H9 (cell line): ENCODE data around the gene ABHD15. TPM values are rescaled to one million over a fixed set of nuclear protein-coding genes. Genes with fewer than 3 reads are reported as not detected.

ENCODE experiments used
- DNase-seq: peaks from one replicate; pipeline ENCODE4 v3.0.0-alpha.2; 2017
- H2AFZ ChIP-seq: one replicate; pipeline ENCODE4 v1.6.1; 2013; ENCODE audit warnings: mild to moderate bottlenecking, low read length, control low read depth, moderate library complexity
- H2AK5ac ChIP-seq: 2 replicates; pipeline ENCODE4 v1.6.1; 2013; ENCODE audit warnings: low read length, control low read depth, mixed read lengths; ENCODE audit not compliant: insufficient read length
- H2BK120ac ChIP-seq: one replicate; pipeline ENCODE4 v1.6.1; 2013; ENCODE audit warnings: low read depth, mild to moderate bottlenecking, low read length, control low read depth, inconsistent platforms; ENCODE audit not compliant: poor library complexity, severe bottlenecking
- H2BK12ac ChIP-seq: 2 replicates; pipeline ENCODE4 v1.6.1; 2013; ENCODE audit warnings: low read length, control low read depth, mixed read lengths, low read depth; ENCODE audit not compliant: insufficient read length
- H2BK15ac ChIP-seq: 2 replicates; pipeline ENCODE4 v1.6.1; 2013; ENCODE audit warnings: low read depth, low read length, control low read depth
- H2BK20ac ChIP-seq: one replicate; pipeline ENCODE4 v1.6.1; 2013; ENCODE audit warnings: low read depth, mild to moderate bottlenecking, low read length, control low read depth, inconsistent platforms; ENCODE audit not compliant: poor library complexity, severe bottlenecking
- H2BK5ac ChIP-seq: 2 replicates; pipeline ENCODE4 v1.6.1; 2013; ENCODE audit warnings: low read length, control low read depth, mixed read lengths; ENCODE audit not compliant: insufficient read length
- H3K14ac ChIP-seq: 2 replicates; pipeline ENCODE4 v1.6.1; 2013; ENCODE audit warnings: low read length, control low read depth; ENCODE audit not compliant: insufficient read depth
- H3K18ac ChIP-seq: 2 replicates; pipeline ENCODE4 v1.6.1; 2013; ENCODE audit warnings: low read depth, mild to moderate bottlenecking, mixed read lengths, low read length, control low read depth; ENCODE audit not compliant: insufficient read length
- H3K23ac ChIP-seq: 2 replicates; pipeline ENCODE4 v1.6.1; 2013; ENCODE audit warnings: low read length, control low read depth, mixed read lengths, low read depth; ENCODE audit not compliant: insufficient read length
- H3K23me2 ChIP-seq: 2 replicates; pipeline ENCODE4 v1.6.1; 2013; ENCODE audit warnings: low read depth, mild to moderate bottlenecking, mixed read lengths, low read length, control low read depth; ENCODE audit not compliant: insufficient read length, poor library complexity, severe bottlenecking
- H3K27ac ChIP-seq: 2 replicates; pipeline ENCODE4 v1.5.1; 2013; ENCODE audit warnings: low read length, control low read depth, mixed read lengths, low read depth; ENCODE audit not compliant: insufficient read length
- H3K27me3 ChIP-seq: 2 replicates; pipeline ENCODE4 v1.6.1; 2013; ENCODE audit warnings: low read length, control low read depth, inconsistent platforms; ENCODE audit not compliant: insufficient read depth
- H3K4ac ChIP-seq: 2 replicates; pipeline ENCODE4 v1.6.1; 2013; ENCODE audit warnings: low read depth, mild to moderate bottlenecking, control low read depth, inconsistent platforms, low read length, moderate library complexity
- H3K4me1 ChIP-seq: 2 replicates; pipeline ENCODE4 v1.6.1; 2013; ENCODE audit warnings: low read length, control low read depth, inconsistent platforms; ENCODE audit not compliant: insufficient read depth
- H3K4me2 ChIP-seq: 2 replicates; pipeline ENCODE4 v1.6.1; 2013; ENCODE audit warnings: low read length, control low read depth, mixed read lengths; ENCODE audit not compliant: insufficient read length, insufficient read depth
- H3K56ac ChIP-seq: 2 replicates; pipeline ENCODE4 v1.6.1; 2013; ENCODE audit warnings: low read depth, mild to moderate bottlenecking, mixed read lengths, low read length, control low read depth; ENCODE audit not compliant: insufficient read length
- H3K79me1 ChIP-seq: 2 replicates; pipeline ENCODE4 v1.6.1; 2013; ENCODE audit warnings: low read depth, mild to moderate bottlenecking, moderate library complexity, low read length, control low read depth, inconsistent platforms; ENCODE audit not compliant: insufficient read depth, poor library complexity, severe bottlenecking
- H3K79me2 ChIP-seq: 2 replicates; pipeline ENCODE4 v1.6.1; 2013; ENCODE audit warnings: low read length, control low read depth, inconsistent platforms; ENCODE audit not compliant: insufficient read depth
- H3K9ac ChIP-seq: 2 replicates; pipeline ENCODE4 v1.6.1; 2013; ENCODE audit warnings: low read length, control low read depth, mixed read lengths; ENCODE audit not compliant: insufficient read length; ENCODE audit errors: extremely low read depth
- H3K9me3 ChIP-seq: one replicate; pipeline ENCODE4 v1.6.1; 2013; ENCODE audit warnings: low read depth, low read length, inconsistent platforms; ENCODE audit not compliant: control insufficient read depth
- H3T11ph ChIP-seq: one replicate; pipeline ENCODE4 v1.6.1; 2013; ENCODE audit warnings: mild to moderate bottlenecking, low read length, control low read depth, inconsistent platforms
- H4K20me1 ChIP-seq: one replicate; pipeline ENCODE4 v1.6.1; 2013; ENCODE audit not compliant: control insufficient read depth, insufficient read length, insufficient read depth
- H4K5ac ChIP-seq: 2 replicates; pipeline ENCODE4 v1.6.1; 2013; ENCODE audit warnings: low read depth, mild to moderate bottlenecking, mixed read lengths, low read length, control low read depth; ENCODE audit not compliant: insufficient read length
- H4K8ac ChIP-seq: replicated peaks from 2 replicates; pipeline ENCODE4 v1.6.1; 2013; ENCODE audit warnings: low read length, control low read depth, mixed read lengths, low read depth; ENCODE audit not compliant: insufficient read length
- H4K91ac ChIP-seq: 2 replicates; pipeline ENCODE4 v1.6.1; 2013; ENCODE audit warnings: low read depth, mild to moderate bottlenecking, moderate library complexity, mixed read lengths, low read length, control low read depth; ENCODE audit not compliant: insufficient read length
- H3K27ac Mint-ChIP-seq, 3 experiments: 2 replicates in 2 of 3; 3 replicates in 1 of 3; pipeline ENCODE4 v1.8.0; 2020 to 2021; ENCODE audit warnings: mixed read lengths in 3 of 3, mild to moderate bottlenecking in 1 of 3, moderate library complexity in 1 of 3
- H3K27me3 Mint-ChIP-seq: 2 replicates; pipeline ENCODE4 v1.8.0; 2021; ENCODE audit warnings: low read depth, mild to moderate bottlenecking, moderate library complexity, mixed read lengths
- H3K36me3 Mint-ChIP-seq, 3 experiments: 2 replicates in 2 of 3; 3 replicates in 1 of 3; pipeline ENCODE4 v1.8.0; 2020 to 2021; ENCODE audit warnings: low read depth in 3 of 3, mixed read lengths in 3 of 3; ENCODE audit not compliant: insufficient read depth in 1 of 3
- H3K4me1 Mint-ChIP-seq, 2 experiments: 2 replicates each; pipeline ENCODE4 v1.8.0; 2020; ENCODE audit warnings: mixed read lengths in 2 of 2
- H3K4me3 Mint-ChIP-seq, 2 experiments: 2 replicates in 1 of 2; 3 replicates in 1 of 2; pipeline ENCODE4 v1.8.0; 2020 to 2021; ENCODE audit warnings: mild to moderate bottlenecking in 2 of 2, mixed read lengths in 2 of 2, moderate library complexity in 1 of 2
- H3K9me3 Mint-ChIP-seq, 2 experiments: 2 replicates in 1 of 2; 3 replicates in 1 of 2; pipeline ENCODE4 v1.8.0; 2020; ENCODE audit warnings: mild to moderate bottlenecking in 2 of 2, mixed read lengths in 2 of 2, moderate library complexity in 1 of 2
- WGBS: extraction: QIAGEN DNeasy Blood & Tissue Kit; methylation state at CpG from one replicate; pipeline ENCODE4 v1.1.7; 2013; ENCODE audit warnings: missing lambda C conversion rate, low lambda C conversion rate, mixed read lengths; ENCODE audit not compliant: insufficient read length; ENCODE audit errors: extremely low coverage; 5-methylcytosine and 5-hydroxymethylcytosine counted together
- total RNA-seq: library from RNA; stranded (reverse); gene quantifications from 2 replicates; pipeline ENCODE4 v1.2.1, GENCODE V29; 2021
- TF ChIP-seq, protein P1 (sequence below): fragments of 200-600 bp; sonication (generic); conservative IDR thresholded peaks from 3 replicates; pipeline ENCODE4 v1.8.0; 2021; ENCODE audit warnings: antibody characterized with exemption, mild to moderate bottlenecking

ABHD15 gene
- total RNA-seq, 1 experiment from 2014 or later, result 2.5 TPM

DNA sequence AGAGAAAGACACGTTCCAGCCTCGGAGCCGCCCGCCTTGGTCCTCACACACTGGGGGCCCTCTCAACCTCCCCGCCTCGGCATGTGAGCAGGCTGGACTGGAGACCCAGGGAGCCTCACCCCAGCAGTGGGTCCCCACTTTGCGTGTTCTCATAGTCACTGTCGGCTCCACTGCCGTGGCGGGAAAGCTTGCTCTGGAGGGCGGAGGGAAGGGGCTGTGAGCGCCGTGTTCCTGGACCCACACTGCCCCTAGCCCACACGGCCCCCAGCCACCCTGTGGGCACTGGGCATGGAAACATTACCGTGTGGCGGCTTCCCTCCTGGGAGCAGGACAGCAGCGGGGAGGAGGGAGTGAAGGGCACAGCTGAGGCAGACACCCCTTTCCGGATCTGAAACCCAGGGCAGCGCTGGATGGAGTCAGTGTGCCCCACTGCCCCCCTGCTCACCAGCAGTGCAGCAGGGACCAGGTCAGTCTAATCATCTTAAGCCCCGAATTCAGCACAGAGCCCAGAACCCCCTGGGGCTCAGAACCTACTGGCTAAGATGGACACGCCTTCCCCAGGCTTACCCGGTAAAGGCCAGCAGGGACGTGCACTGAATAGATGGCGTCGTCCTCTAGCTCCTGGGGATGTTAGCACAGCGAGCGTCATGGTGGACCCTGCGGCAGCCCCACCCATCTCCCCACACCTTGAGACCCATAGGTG lies 8.8 kb upstream of the ABHD15 start:
- TF ChIP-seq, protein P1, sequence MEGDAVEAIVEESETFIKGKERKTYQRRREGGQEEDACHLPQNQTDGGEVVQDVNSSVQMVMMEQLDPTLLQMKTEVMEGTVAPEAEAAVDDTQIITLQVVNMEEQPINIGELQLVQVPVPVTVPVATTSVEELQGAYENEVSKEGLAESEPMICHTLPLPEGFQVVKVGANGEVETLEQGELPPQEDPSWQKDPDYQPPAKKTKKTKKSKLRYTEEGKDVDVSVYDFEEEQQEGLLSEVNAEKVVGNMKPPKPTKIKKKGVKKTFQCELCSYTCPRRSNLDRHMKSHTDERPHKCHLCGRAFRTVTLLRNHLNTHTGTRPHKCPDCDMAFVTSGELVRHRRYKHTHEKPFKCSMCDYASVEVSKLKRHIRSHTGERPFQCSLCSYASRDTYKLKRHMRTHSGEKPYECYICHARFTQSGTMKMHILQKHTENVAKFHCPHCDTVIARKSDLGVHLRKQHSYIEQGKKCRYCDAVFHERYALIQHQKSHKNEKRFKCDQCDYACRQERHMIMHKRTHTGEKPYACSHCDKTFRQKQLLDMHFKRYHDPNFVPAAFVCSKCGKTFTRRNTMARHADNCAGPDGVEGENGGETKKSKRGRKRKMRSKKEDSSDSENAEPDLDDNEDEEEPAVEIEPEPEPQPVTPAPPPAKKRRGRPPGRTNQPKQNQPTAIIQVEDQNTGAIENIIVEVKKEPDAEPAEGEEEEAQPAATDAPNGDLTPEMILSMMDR, result no peak
- Histone ChIP-seq H3K27me3 (no peaks in the 10 kb centered on the region), H2BK15ac (no peak overlapping the region), H3K9me3 (no peaks in the 10 kb centered on the region), H2BK120ac (no peak overlapping the region), H4K91ac (no peak overlapping the region), H3K56ac (no peak overlapping the region), H3K14ac (no peak overlapping the region), H3K4me1 (no peaks in the 10 kb centered on the region), H3K79me1 (no peaks in the 10 kb centered on the region), H3K18ac (no peak overlapping the region), H3T11ph (no peak overlapping the region), H2AK5ac (no peak overlapping the region), H3K4ac (no peak overlapping the region), H4K5ac (no peak overlapping the region), H3K23ac (no peak overlapping the region), H2AFZ (no peak overlapping the region), H3K79me2 (no peaks in the 10 kb centered on the region), H2BK20ac (no peak overlapping the region), H4K20me1 (peaks cover 2% of the 10 kb centered on the region), H4K8ac (no peak overlapping the region), H3K9ac (no peak overlapping the region), H2BK12ac (no peak overlapping the region), H3K27ac (no peak overlapping the region), H2BK5ac (no peak overlapping the region), H3K4me2 (no peak overlapping the region), H3K23me2 (peaks cover 2% of the 10 kb centered on the region)
- Mint-ChIP-seq H3K27me3 (peaks cover 8% of the 10 kb centered on the region), H3K4me1 (peaks cover 2 to 13% of the 10 kb centered on the region in 2 experiments), H3K9me3 (no peaks in the 10 kb centered on the region), H3K4me3 (no peak overlapping the region), H3K27ac (no peak overlapping the region), H3K36me3 (peaks cover 19 to 61% (median 49%) of the 10 kb centered on the region in 3 experiments)
- WGBS, result no CpG with 5 or more reads among the region's 28 CpGs
- peak; percentile 29 for DNase-seq
